K562 (cell line): ENCODE measurements around the gene NTRK1. TPM values are rescaled to one million over a fixed set of nuclear protein-coding genes. Genes with fewer than 3 reads are reported as not detected.

ENCODE experiments used
- CHD7 ChIP-seq: fragments of 200-600 bp; sonication (generic); IDR thresholded peaks from one replicate; pipeline ENCODE4 v1.6.1; 2012; ENCODE audit warnings: mild to moderate bottlenecking, low read depth, low read length, inconsistent platforms
- E2F6 ChIP-seq, 2 experiments: IDR thresholded peaks; 2 replicates each; pipeline ENCODE4 v1.6.1; 2011; ENCODE audit warnings: borderline replicate concordance in 1 of 2, control low read depth in 1 of 2, low read depth in 1 of 2, low read length in 1 of 2, mild to moderate bottlenecking in 1 of 2, mixed read lengths in 1 of 2, moderate library complexity in 1 of 2; ENCODE audit not compliant: insufficient read depth in 1 of 2, insufficient read length in 1 of 2, poor library complexity in 1 of 2, severe bottlenecking in 1 of 2; ENCODE audit errors: extremely low read depth in 1 of 2
- MAZ ChIP-seq, 2 experiments: fragments of 450-650 bp in 1 of 2; sonication (generic) in 1 of 2; formaldehyde crosslinking; IDR thresholded peaks in 1 of 2; conservative IDR thresholded peaks in 1 of 2; 2 replicates each; pipeline versions ENCODE4 v1.4.0 to v1.5.0; 2020; ENCODE audit warnings: mild to moderate bottlenecking in 1 of 2, missing genetic modification reagents in 1 of 2
- MXD1 ChIP-seq: fragments of 250-450 bp; sonication (Bioruptor Pico); IDR thresholded peaks from 2 replicates; pipeline ENCODE4 v1.8.0; 2021; ENCODE audit warnings: borderline replicate concordance, mild to moderate bottlenecking, moderate library complexity; ENCODE audit not compliant: poor library complexity, severe bottlenecking
- NFE2L1 ChIP-seq: fragments of 450-650 bp; IDR thresholded peaks from 2 replicates; pipeline ENCODE4 v1.6.1; 2016; ENCODE audit warnings: missing genetic modification characterization, low read depth, mild to moderate bottlenecking, missing compliant biosample characterization, moderate library complexity, borderline replicate concordance
- NFIX ChIP-seq: fragments of 250-450 bp; sonication (Bioruptor Pico); IDR thresholded peaks from 2 replicates; pipeline ENCODE4 v1.4.0; 2020; ENCODE audit warnings: low read depth, mild to moderate bottlenecking, moderate library complexity
- NFRKB ChIP-seq: fragments of 450-650 bp; IDR thresholded peaks from 2 replicates; pipeline ENCODE4 v1.6.1; 2016; ENCODE audit warnings: low read depth
- SNRNP70 ChIP-seq: fragments of 200-400 bp; formaldehyde crosslinking; optimal IDR thresholded peaks from 2 replicates; pipeline ENCODE3; 2017; ENCODE audit warnings: low read depth, low read length
- TCF7 ChIP-seq: sonication (generic); IDR thresholded peaks from 2 replicates; pipeline ENCODE4 v1.6.1; 2016; ENCODE audit warnings: antibody characterized with exemption, borderline replicate concordance
- TEAD1 ChIP-seq, 2 experiments: fragments of 450-650 bp in 1 of 2; sonication (generic) in 1 of 2; formaldehyde crosslinking; IDR thresholded peaks; 2 replicates each; pipeline versions ENCODE4 v1.4.0 to v1.8.0; 2020 to 2022; ENCODE audit warnings: mild to moderate bottlenecking in 2 of 2, missing genetic modification reagents in 1 of 2
- ZBTB1 ChIP-seq: sonication (generic); formaldehyde crosslinking; IDR thresholded peaks from 2 replicates; pipeline ENCODE4 v1.8.1; 2023; ENCODE audit warnings: missing genetic modification reagents, low read depth, mild to moderate bottlenecking, borderline replicate concordance
- ZNF165 ChIP-seq: fragments of 250-450 bp; sonication (Bioruptor Pico); IDR thresholded peaks from 2 replicates; pipeline ENCODE4 v1.4.0; 2020; ENCODE audit warnings: borderline replicate concordance
- polyA plus RNA-seq, 8 experiments: library from polyadenylated mRNA; depleted of rRNA in 4 of 8; stranded (reverse) in 5 of 8; unstranded in 3 of 8; fragments of >200 nt; fragmentation: Nextera tagmentation in 2 of 8; fragmentation: Illumina TruSeq in 1 of 8; extraction: Ambion mirVana in 2 of 8; extraction: Trizol in 1 of 8; gene quantifications; 2 replicates each; pipeline versions ENCODE4 v1.2.1 to v1.2.3, GENCODE V29; 2011 to 2014; ENCODE audit warnings: inconsistent platforms in 1 of 8, missing spikeins in 1 of 8
- total RNA-seq, 7 experiments: library from RNA; depleted of rRNA in 6 of 7; stranded (reverse); fragments of >200 nt in 6 of 7; fragmentation: Illumina TruSeq in 2 of 7; extraction: Trizol in 2 of 7; gene quantifications; 2 replicates each; pipeline versions ENCODE4 v1.2.1 to v1.2.3, GENCODE V29; 2011 to 2021; ENCODE audit warnings: low replicate concordance in 1 of 7

The NTRK1 gene
- total and polyA plus RNA-seq, 9 of the 15 experiments (the other 6 are each of a cell fraction or from before 2014, with no cell fraction given), result 0.46 to 30.0 (median 7.9) TPM

- peak in 1 of 2 experiments; percentile 9; a peak in 1 of 4 replicates for TF ChIP-seq MAZ (CRISPR knock-in tag; conservative IDR thresholded peaks at IDR 0.05 in 1 of 2, IDR thresholded peaks at IDR 0.05 in 1 of 2)
- peak; percentile 72 to 94 for TF ChIP-seq E2F6 (IDR thresholded peaks at IDR 0.05; ENCODE audit: borderline replicate concordance in 1 of 2, extremely low read depth in 1 of 2, insufficient read depth in 1 of 2, insufficient read length in 1 of 2, low read depth in 1 of 2, low read length in 1 of 2, poor library complexity in 1 of 2, severe bottlenecking in 1 of 2)
- TF ChIP-seq NFRKB, result no peak
- TF ChIP-seq TCF7, result no peak
- no peak for TF ChIP-seq NFE2L1 (tag)
- no peak for TF ChIP-seq ZBTB1 (CRISPR knock-in tag)
- TF ChIP-seq ZNF165, result no peak
- no peak for TF ChIP-seq CHD7
- 0 out of 4 replicates have a peak, but pooled peaks of 1 of the 2 experiments have one; percentile 21 for TF ChIP-seq TEAD1 (CRISPR knock-in tag; IDR thresholded peaks at IDR 0.05)
- TF ChIP-seq MXD1, result peak; percentile 55
- TF ChIP-seq NFIX (CRISPR knock-in tag), result no peak
- TF ChIP-seq SNRNP70, result no peak
Observed at GRCh38 chr1:156860628-156861423, at the start of gene NTRK1 (continued).
